Fibroblast of peridontal ligament (primary cell): ENCODE data around the gene DAZAP1.
A peak's percentile ranks its signal among the peaks of the same experiment; 100 is the strongest.

Experiments used
- DNase-seq: peaks from one replicate; pipeline ENCODE4 v3.0.0-alpha.2; 2010; ENCODE audit errors: extremely low read depth

The DAZAP1 gene

GRCh38 chr19:1377176-1377964, 30.0 kb upstream of the DAZAP1 start:
- no peak for DNase-seq

DNA sequence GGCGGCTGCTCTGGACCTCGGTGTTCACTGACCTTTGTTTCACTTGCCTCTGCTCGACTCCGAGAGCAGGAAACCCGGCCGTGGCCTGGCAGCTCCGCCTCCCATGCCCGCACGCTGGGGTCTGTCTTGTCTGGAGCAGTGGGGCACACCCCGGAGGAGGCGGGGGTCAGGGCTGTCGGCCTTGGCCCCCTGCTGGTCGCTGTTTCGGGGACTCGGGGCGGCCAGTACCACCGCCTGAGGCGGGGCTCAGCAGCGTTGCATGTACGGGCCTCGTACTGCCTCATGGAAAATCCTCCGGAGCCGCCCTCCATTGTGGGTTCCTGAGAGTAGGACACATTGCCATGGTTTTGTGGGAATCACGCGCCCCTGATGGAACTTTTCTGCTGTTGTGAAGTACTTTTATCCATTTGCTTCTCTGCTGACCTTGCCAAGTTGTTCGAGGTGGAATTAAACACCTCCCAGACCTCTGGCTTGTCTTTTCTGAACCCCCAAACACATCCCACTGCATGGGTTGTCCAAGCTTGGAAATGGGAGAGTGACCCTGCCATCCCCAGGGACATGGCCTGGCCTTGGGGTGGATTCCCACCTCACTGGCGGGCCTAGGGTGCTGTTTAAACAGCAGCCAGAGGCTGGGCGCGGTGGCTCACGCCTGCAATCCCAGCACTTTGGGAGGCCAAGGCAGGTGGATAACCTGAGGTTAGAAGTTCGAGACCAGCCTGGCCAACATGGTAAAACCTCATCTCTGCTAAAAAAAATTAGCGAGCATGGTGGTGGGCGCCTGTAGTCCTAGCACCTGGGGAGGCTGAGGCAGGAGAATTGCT, 29.2 kb upstream of the DAZAP1 start:
- DNase-seq = no peak

DNA sequence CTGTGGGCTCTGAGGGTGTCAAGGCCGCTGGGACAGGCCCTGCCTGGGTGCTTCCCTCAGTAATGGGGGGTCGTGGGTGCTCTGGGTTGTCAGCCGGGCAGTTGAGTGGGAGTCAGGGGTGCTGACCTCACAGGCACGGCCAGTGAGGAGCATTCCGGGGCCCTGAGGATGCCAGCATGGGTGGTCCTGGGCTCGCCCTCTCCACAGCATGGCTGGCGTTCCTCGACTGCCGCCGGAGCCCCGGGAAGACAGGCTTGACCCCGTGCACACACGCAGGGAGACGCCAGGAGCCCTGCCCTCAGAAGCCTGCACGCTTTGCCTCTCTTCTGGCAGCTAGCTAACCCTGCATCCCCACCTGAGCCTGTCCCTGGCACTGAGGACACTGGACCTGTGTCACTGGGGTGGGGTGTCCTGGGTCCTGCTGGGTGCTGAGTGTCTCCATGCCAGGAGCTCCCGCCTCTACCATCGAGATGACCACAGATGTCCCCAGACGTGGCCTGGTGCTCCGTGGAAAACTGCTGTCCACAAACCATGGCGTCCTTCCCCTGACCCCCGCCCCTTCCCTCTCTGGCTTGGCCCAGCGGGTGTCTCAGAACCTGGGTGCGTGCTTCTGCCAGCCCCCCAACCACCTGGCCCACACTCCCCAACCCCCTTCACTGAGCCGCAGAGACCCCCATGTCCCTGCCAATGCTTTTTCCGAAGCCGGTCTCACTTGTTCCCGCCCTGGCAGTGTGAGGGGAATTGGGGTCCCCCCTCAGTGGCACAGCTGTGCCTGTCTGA, 28.1 kb upstream of the DAZAP1 start:
- no peak for DNase-seq

GRCh38 chr19:1379961-1380489, 27.4 kb upstream of the DAZAP1 start:
- DNase-seq = no peak

GRCh38 chr19:1382250-1382649, 25.1 kb upstream of the DAZAP1 start:
- no peak for DNase-seq

DNA sequence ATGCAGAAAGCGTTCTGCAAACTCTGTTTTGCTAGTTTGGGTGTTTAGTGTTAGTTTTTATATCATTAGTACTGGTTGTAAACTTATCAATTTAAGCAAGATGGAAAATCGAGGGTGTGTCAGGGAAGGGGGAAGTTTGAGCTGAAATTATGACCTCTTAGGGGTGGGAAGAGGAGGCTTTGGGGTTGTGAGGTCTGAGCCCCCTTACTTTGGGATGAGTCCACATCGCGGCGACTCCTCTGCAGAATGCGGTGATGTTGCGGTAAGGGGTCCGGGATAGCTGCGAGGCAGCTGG, 24.4 kb upstream of the DAZAP1 start:
- DNase-seq = no peak

DNA sequence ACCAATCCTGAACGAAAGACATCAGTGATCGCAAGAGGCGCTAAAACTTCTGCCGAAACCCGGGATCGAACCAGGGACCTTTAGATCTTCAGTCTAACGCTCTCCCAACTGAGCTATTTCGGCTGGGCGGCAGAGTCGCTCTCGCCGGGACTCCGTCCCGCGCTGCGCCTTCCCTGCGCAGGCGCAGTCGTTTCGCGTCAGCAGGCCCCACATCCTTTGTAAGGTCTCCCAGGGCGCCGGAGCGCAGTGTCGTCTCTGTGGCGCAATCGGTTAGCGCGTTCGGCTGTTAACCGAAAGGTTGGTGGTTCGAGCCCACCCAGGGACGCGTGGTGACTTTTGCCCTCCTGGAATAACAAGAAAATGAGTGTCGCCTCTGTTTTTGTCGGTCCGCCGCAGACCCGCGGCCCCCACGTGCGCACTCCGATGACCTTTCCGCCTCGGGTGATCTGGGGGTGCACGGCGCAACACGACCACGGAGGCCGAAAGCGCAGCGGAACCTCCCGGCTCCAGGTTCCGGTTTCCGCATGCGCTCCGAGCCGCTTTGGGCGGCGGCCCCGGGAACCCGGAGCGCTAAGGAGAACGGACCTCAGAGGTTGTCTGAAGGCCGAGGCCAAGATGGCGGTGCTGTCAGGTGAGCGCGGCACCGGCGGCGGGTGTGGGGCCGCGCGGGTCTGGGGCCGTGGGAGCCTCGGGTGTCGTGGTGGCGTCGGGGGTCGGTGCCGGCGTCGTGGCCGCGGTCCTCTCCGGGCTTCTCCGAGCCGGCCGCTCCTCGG, 23.9 kb upstream of the DAZAP1 start, which contains the start of gene NDUFS7:
Gene NDUFS7 (plus strand): TSS at position 596 of the 773 bp plus-strand sequence. CDS start 20 bp downstream, at position 616.
- peak; percentile 93 for DNase-seq

GRCh38 chr19:1384085-1384462, 23.3 kb upstream of the DAZAP1 start:
- DNase-seq = no peak

GRCh38 chr19:1384478-1385110, 22.8 kb upstream of the DAZAP1 start:
- DNase-seq = no peak

DNA sequence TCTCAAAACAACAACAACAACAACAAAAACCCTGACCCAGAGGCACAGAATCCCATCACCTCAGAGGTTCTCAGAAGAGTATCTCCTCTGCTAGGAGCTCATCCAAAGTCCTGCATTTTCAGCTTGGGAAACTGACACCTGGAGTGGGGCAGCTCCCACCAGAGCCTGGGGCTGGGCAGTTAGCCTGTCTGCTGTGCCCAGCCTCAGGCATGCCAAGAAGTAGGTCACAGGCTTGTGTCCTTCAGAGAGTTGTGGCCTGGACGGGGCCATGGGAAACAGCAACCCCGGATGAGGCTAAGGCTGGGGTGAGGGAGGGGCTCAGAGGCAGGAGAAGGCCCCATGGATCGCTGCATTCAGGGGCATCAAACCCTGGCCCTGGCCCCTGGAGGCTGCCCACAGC, 21.6 kb upstream of the DAZAP1 start:
- no peak for DNase-seq

GRCh38 chr19:1386945-1387683, 20.3 kb upstream of the DAZAP1 start:
- no peak for DNase-seq

GRCh38 chr19:1387684-1388636, 19.4 kb upstream of the DAZAP1 start:
- no peak for DNase-seq

GRCh38 chr19:1388637-1389026, 18.8 kb upstream of the DAZAP1 start:
- no peak for DNase-seq

DNA sequence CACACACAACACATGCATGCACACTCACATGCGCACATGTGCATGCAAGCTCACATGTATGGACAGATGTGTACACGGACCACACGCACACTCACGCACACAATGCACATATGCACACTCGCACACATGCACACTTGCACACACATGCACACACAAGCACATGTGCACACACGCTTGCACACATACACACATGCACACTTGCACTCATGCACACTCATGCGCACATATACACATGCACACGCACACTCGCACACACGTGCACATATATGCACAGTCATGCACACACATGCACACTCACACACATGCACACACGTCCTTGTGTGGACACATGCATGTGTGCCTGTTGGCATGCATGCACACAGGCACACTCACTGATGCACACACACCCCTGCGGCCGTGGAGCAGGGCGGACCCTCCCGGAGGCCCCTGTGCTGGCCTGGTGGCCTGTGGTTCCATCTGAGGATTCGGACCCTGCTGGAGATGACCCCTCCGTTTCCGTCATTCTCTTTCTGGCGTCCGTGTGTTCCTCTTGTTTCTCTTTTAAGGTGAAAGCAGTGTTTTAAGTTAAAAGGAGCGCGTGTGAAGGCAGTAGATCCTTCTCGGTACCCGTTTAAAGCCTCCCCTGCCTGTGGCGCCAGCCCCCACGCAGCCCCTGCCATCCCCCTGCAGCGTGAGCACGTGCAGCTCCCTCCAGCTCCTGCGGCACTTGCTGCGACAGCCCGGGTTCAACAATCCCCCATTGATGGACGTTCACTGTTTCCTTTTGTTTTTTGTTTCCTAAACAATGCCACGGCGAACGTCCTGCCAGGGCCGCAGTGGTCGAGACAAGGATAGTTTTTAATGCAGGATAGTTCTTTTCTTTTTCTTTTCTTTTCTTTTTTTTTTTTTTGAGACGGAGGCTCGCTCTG, 18.1 kb upstream of the DAZAP1 start:
- no peak for DNase-seq

DNA sequence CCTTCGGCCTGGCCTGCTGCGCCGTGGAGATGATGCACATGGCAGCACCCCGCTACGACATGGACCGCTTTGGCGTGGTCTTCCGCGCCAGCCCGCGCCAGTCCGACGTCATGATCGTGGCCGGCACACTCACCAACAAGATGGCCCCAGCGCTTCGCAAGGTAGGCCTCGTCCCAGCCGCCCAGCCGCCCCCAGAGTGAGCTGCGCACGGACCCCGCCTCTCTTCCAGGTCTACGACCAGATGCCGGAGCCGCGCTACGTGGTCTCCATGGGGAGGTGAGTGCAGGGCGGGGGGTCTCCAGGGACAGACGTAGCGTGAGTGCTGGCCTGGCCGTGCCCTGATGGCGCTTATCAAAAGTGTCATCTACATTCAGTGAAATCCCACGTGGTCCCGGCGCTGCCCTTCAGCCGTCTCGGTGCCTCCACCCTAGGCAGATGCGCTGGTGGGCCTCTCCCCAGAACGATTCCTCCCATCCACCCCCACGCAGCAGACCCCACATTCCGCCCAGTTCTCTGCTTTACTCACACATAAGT, 16.4 kb upstream of the DAZAP1 start:
- DNase-seq = no peak

GRCh38 chr19:1392407-1392806, 15.0 kb upstream of the DAZAP1 start:
- DNase-seq = no peak

- DNase-seq = no peak
Observed at GRCh38 chr19:1392939-1393530, 14.4 kb upstream of the DAZAP1 start.
